Measurements from ENCODE around the gene PLAC8.
"Not testable (repeated sequence)": the region's sequence is repeated elsewhere in the genome, so short reads cannot be mapped to it uniquely, and the experiment has no call there.

The PLAC8 gene

GRCh38 chr4:83083925-83084475 is 30.5 kb downstream of the PLAC8 start:
- no peak for DNase-seq

GRCh38 chr4:83082777-83083176 is 31.8 kb downstream of the PLAC8 start:
- H3K27me3 ChIP-seq, result no peaks in the 10 kb centered on the region
- no peak overlapping the region for H3K4me3 ChIP-seq (ENCODE audit: low read depth, low read length)
- no peaks in the 10 kb centered on the region for H3K4me1 ChIP-seq
- no peak for DNase-seq
- TF ChIP-seq CTCF (IDR thresholded peaks at IDR 0.05; ENCODE audit: low read depth, low read length), result no peak
- no peaks in the 10 kb centered on the region for H3K36me3 ChIP-seq
- no peaks in the 10 kb centered on the region for H3K9me3 ChIP-seq

More at GRCh38 chr4:83083925-83084475, 30.5 kb downstream of the PLAC8 start:
- H3K27me3 ChIP-seq, result no peaks in the 10 kb centered on the region
- H3K4me1 ChIP-seq, result no peaks in the 10 kb centered on the region
- no peaks in the 10 kb centered on the region for H3K36me3 ChIP-seq
- TF ChIP-seq CTCF (IDR thresholded peaks at IDR 0.05; ENCODE audit: low read depth, low read length), result no peak
- H3K4me3 ChIP-seq (ENCODE audit: low read depth, low read length), result no peak overlapping the region
- H3K9me3 ChIP-seq, result no peaks in the 10 kb centered on the region

- no peak for DNase-seq
- Histone ChIP-seq H3K9me3 (no peaks in the 10 kb centered on the region), H3K36me3 (peaks cover 7% of the 10 kb centered on the region; the same call in 1 of the 2 replicates), H3K4me1 (no peaks in the 10 kb centered on the region), H3K27me3 (no peaks in the 10 kb centered on the region), H3K4me3 (ENCODE audit: low read depth, low read length) (no peak overlapping the region)
- TF ChIP-seq CTCF (IDR thresholded peaks at IDR 0.05; ENCODE audit: low read depth, low read length), result no peak
Observed at GRCh38 chr4:83080561-83080960, 34.0 kb downstream of the PLAC8 start.

GRCh38 chr4:83075311-83076095 is 39.0 kb downstream of the PLAC8 start:
- no peak for TF ChIP-seq CTCF (IDR thresholded peaks at IDR 0.05; ENCODE audit: low read depth, low read length)
- H3K4me1 ChIP-seq, result no peaks in the 10 kb centered on the region
- DNase-seq, result no peak
- H3K27me3 ChIP-seq, result no peaks in the 10 kb centered on the region
- no peaks in the 10 kb centered on the region for H3K9me3 ChIP-seq
- H3K36me3 ChIP-seq, result peaks cover 11% of the 10 kb centered on the region
- H3K4me3 ChIP-seq (ENCODE audit: low read depth, low read length), result no peak overlapping the region

GRCh38 chr4:83074783-83075182 is 39.7 kb downstream of the PLAC8 start:
- not testable (repeated sequence) for H3K27me3 ChIP-seq; DNase-seq; H3K4me1 ChIP-seq; H3K4me3 ChIP-seq (ENCODE audit: low read depth, low read length); H3K9me3 ChIP-seq
- peaks cover 11% of the 10 kb centered on the region for H3K36me3 ChIP-seq

- H3K4me3 ChIP-seq (ENCODE audit: low read depth, low read length), result no peak overlapping the region
- H3K36me3 ChIP-seq, result peaks cover 14% of the 10 kb centered on the region
- peak; percentile 89 for TF ChIP-seq CTCF (IDR thresholded peaks at IDR 0.05; ENCODE audit: low read depth, low read length)
- no peaks in the 10 kb centered on the region for H3K27me3 ChIP-seq
- DNase-seq, result peak; percentile 54
- no peaks in the 10 kb centered on the region for H3K9me3 ChIP-seq
- no peaks in the 10 kb centered on the region for H3K4me1 ChIP-seq
Observed at GRCh38 chr4:83074086-83074704, 40.3 kb downstream of the PLAC8 start.

All from BE2C (cell line).